HepG2 (cell line): ENCODE results near the gene AIF1. TPM values are rescaled to one million over a fixed set of nuclear protein-coding genes. Genes with fewer than 3 reads are reported as not detected.

Experiments used
- MAF1 ChIP-seq: sonication (generic); formaldehyde crosslinking; IDR thresholded peaks from 2 replicates; pipeline ENCODE4 v1.5.0; 2020; ENCODE audit warnings: missing genetic modification reagents, borderline replicate concordance
- MLXIP ChIP-seq: sonication (generic); formaldehyde crosslinking; IDR thresholded peaks from 2 replicates; pipeline ENCODE4 v1.9.0; 2021; ENCODE audit warnings: missing genetic modification reagents, borderline replicate concordance
- REXO4 ChIP-seq: sonication (generic); formaldehyde crosslinking; IDR thresholded peaks from 2 replicates; pipeline ENCODE4 v1.8.0; 2022; ENCODE audit warnings: missing genetic modification reagents, mild to moderate bottlenecking, borderline replicate concordance
- SSRP1 ChIP-seq: IDR thresholded peaks from 2 replicates; pipeline ENCODE4 v1.6.1; 2016; ENCODE audit warnings: control low read depth
- TGIF2 ChIP-seq: IDR thresholded peaks from 2 replicates; pipeline ENCODE4 v1.6.1; 2016; ENCODE audit warnings: control low read depth, missing compliant biosample characterization
- ZBTB10 ChIP-seq: sonication (generic); formaldehyde crosslinking; IDR thresholded peaks from 2 replicates; pipeline ENCODE4 v1.4.0; 2020; ENCODE audit warnings: missing genetic modification reagents, borderline replicate concordance
- ZBTB7A ChIP-seq: sonication (generic); formaldehyde crosslinking; IDR thresholded peaks from 2 replicates; pipeline ENCODE4 v1.8.0; 2022; ENCODE audit warnings: mild to moderate bottlenecking, missing genetic modification reagents
- ZNF343 ChIP-seq: sonication (generic); formaldehyde crosslinking; IDR thresholded peaks from 2 replicates; pipeline ENCODE4 v1.4.0; 2020; ENCODE audit warnings: mild to moderate bottlenecking, missing genetic modification reagents
- polyA plus RNA-seq, 8 experiments: library from polyadenylated mRNA; depleted of rRNA in 3 of 8; stranded (reverse) in 7 of 8; unstranded in 1 of 8; fragments of >200 nt; fragmentation: Illumina TruSeq in 4 of 8; extraction: Trizol in 4 of 8; gene quantifications; 2 replicates each; pipeline versions ENCODE4 v1.2.1 to v1.2.3, GENCODE V29; 2011 to 2016; ENCODE audit warnings: low read depth in 4 of 8, missing spikeins in 1 of 8, mixed read lengths in 1 of 8; ENCODE audit not compliant: insufficient read depth in 1 of 8
- total RNA-seq, 5 experiments: library from RNA; depleted of rRNA; stranded (reverse); fragments of >200 nt; fragmentation: Illumina TruSeq; extraction: Trizol; gene quantifications; 2 replicates each; pipeline ENCODE4 v1.2.3, GENCODE V29; 2016; ENCODE audit warnings: low read depth in 1 of 5
- TF ChIP-seq, protein P1 (sequence below): sonication (generic); formaldehyde crosslinking; IDR thresholded peaks from one replicate; pipeline ENCODE4 v1.5.1; 2020; ENCODE audit warnings: mild to moderate bottlenecking, missing genetic modification reagents; ENCODE audit errors: not compliant biosample characterization
- TF ChIP-seq, protein P2 (sequence below): sonication (generic); formaldehyde crosslinking; IDR thresholded peaks from 2 replicates; pipeline ENCODE4 v1.4.0; 2020; ENCODE audit warnings: missing genetic modification reagents
- TF ChIP-seq, protein P3 (sequence below): sonication (generic); formaldehyde crosslinking; IDR thresholded peaks from 2 replicates; pipeline ENCODE4 v1.8.0; 2022; ENCODE audit warnings: mild to moderate bottlenecking, missing genetic modification reagents, moderate library complexity

The AIF1 gene
- total and polyA plus RNA-seq, 2 of the 13 experiments (the other 11 are each of a cell fraction or from before 2014, with no cell fraction given) = 1.5 TPM; not detected in 1

DNA sequence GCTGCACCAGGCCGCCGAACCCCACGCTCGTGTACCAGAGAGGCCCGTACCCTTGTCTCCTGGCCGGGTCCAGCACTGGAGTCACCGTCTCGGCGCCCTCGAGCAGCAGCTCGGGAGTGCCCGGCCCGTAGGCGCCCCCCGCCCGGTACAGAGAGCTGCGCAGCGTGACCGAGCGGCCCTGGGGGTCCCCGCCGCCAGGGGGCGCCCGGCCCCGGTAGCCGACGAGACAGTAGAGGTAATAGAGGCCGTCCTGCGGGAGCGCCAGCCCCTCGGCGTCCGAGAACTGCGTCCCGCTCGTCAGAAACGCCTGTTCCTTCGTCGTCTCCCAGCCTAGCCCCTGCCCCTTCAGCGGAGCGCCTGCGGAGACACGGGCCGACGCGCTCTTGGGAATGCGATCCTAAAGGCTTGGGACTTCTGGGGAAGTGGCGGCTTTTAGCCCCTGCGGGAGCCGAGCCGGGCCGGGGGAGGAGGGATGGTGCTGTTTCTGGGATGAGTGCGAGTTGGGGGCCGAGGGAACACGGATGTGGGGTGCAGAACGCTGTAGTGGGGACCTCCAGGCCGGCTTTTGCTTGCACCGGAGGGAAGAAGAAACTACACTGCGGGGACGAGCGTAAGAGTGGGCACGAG, 34.1 kb upstream of the AIF1 start (continued):
- TF ChIP-seq, protein P1, sequence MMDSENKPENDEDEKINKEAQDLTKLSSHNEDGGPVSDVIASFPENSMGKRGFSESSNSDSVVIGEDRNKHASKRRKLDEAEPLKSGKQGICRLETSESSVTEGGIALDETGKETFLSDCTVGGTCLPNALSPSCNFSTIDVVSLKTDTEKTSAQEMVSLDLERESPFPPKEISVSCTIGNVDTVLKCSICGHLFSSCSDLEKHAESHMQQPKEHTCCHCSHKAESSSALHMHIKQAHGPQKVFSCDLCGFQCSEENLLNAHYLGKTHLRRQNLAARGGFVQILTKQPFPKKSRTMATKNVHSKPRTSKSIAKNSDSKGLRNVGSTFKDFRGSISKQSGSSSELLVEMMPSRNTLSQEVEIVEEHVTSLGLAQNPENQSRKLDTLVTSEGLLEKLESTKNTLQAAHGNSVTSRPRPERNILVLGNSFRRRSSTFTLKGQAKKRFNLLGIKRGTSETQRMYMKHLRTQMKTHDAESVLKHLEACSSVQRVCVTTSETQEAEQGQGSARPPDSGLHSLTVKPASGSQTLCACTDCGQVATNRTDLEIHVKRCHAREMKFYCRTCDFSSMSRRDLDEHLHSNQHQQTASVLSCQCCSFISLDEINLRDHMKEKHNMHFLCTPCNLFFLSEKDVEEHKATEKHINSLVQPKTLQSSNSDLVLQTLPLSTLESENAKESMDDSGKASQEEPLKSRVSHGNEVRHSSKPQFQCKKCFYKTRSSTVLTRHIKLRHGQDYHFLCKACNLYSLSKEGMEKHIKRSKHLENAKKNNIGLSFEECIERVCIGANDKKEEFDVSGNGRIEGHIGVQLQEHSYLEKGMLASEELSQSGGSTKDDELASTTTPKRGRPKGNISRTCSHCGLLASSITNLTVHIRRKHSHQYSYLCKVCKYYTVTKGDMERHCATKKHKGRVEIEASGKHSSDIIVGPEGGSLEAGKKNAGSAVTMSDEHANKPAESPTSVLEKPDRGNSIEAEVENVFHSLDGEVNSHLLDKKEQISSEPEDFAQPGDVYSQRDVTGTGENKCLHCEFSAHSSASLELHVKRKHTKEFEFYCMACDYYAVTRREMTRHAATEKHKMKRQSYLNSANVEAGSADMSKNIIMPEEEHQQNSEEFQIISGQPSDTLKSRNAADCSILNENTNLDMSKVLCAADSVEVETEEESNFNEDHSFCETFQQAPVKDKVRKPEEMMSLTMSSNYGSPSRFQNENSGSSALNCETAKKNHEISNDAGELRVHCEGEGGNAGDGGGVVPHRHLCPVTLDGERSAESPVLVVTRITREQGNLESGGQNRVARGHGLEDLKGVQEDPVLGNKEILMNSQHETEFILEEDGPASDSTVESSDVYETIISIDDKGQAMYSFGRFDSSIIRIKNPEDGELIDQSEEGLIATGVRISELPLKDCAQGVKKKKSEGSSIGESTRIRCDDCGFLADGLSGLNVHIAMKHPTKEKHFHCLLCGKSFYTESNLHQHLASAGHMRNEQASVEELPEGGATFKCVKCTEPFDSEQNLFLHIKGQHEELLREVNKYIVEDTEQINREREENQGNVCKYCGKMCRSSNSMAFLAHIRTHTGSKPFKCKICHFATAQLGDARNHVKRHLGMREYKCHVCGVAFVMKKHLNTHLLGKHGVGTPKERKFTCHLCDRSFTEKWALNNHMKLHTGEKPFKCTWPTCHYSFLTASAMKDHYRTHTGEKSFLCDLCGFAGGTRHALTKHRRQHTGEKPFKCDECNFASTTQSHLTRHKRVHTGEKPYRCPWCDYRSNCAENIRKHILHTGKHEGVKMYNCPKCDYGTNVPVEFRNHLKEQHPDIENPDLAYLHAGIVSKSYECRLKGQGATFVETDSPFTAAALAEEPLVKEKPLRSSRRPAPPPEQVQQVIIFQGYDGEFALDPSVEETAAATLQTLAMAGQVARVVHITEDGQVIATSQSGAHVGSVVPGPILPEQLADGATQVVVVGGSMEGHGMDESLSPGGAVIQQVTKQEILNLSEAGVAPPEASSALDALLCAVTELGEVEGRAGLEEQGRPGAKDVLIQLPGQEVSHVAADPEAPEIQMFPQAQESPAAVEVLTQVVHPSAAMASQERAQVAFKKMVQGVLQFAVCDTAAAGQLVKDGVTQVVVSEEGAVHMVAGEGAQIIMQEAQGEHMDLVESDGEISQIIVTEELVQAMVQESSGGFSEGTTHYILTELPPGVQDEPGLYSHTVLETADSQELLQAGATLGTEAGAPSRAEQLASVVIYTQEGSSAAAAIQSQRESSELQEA (CRISPR knock-in tag) = no peak
- peak; percentile 71; the same call in 1 of the 2 replicates for TF ChIP-seq ZBTB7A (CRISPR knock-in tag)
- no peak; the same call in 1 of the 2 replicates for TF ChIP-seq ZNF343 (CRISPR knock-in tag)
- TF ChIP-seq, protein P2, sequence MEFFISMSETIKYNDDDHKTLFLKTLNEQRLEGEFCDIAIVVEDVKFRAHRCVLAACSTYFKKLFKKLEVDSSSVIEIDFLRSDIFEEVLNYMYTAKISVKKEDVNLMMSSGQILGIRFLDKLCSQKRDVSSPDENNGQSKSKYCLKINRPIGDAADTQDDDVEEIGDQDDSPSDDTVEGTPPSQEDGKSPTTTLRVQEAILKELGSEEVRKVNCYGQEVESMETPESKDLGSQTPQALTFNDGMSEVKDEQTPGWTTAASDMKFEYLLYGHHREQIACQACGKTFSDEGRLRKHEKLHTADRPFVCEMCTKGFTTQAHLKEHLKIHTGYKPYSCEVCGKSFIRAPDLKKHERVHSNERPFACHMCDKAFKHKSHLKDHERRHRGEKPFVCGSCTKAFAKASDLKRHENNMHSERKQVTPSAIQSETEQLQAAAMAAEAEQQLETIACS (CRISPR knock-in tag) = peak; percentile 59; the same call in 1 of the 2 replicates
- peak; percentile 86; the same call in 1 of the 2 replicates for TF ChIP-seq ZBTB10 (CRISPR knock-in tag)
- TF ChIP-seq SSRP1 (CRISPR knock-in tag) = no peak
- no peak for TF ChIP-seq TGIF2
- TF ChIP-seq MLXIP (CRISPR knock-in tag) = no peak
- TF ChIP-seq REXO4 (CRISPR knock-in tag) = no peak
- TF ChIP-seq, protein P3, sequence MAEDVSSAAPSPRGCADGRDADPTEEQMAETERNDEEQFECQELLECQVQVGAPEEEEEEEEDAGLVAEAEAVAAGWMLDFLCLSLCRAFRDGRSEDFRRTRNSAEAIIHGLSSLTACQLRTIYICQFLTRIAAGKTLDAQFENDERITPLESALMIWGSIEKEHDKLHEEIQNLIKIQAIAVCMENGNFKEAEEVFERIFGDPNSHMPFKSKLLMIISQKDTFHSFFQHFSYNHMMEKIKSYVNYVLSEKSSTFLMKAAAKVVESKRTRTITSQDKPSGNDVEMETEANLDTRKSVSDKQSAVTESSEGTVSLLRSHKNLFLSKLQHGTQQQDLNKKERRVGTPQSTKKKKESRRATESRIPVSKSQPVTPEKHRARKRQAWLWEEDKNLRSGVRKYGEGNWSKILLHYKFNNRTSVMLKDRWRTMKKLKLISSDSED = no peak
- TF ChIP-seq MAF1 = no peak
